Neural progenitor cell (in vitro differentiated cells): ENCODE measurements around the gene ARHGAP4.

Source experiments
- CTCF ChIP-seq: fragments of 200-600 bp; sonication (generic); IDR thresholded peaks from 2 replicates; pipeline ENCODE4 v1.5.1; 2017; ENCODE audit warnings: antibody characterized with exemption, mild to moderate bottlenecking
- EZH2 ChIP-seq: fragments of 200-600 bp; sonication (generic); IDR thresholded peaks from 2 replicates; pipeline ENCODE4 v1.6.1; 2017; ENCODE audit warnings: antibody characterized with exemption, mild to moderate bottlenecking, moderate library complexity
- EZH2phosphoT487 ChIP-seq: fragments of 200-600 bp; sonication (generic); IDR thresholded peaks from 2 replicates; pipeline ENCODE4 v1.6.1; 2017; ENCODE audit warnings: antibody characterized with exemption

- no peak for TF ChIP-seq CTCF
- no peak for TF ChIP-seq EZH2
- TF ChIP-seq EZH2phosphoT487: no peak
Observed at GRCh38 chrX:153968255-153968654, 42.2 kb upstream of the ARHGAP4 start.
